ENCODE results near the gene SLC35B2.

The SLC35B2 gene

DNA sequence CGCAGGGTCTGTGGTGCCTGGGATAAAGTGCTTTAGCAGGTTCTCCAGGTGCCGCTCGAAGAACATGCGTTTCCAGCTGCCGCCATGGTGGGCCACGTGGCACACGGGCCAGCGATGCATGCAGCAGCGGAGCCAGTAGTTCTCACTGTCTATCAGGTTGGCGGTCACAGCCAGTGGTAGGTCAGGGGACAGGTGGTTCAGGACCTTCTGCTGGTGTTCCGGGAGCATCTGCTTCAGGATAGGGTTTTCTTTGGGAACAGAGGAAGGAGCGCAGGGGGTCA lies 28.9 kb upstream of the SLC35B2 start:
- DNase-seq (ENCODE audit: low read depth): no peak

DNA sequence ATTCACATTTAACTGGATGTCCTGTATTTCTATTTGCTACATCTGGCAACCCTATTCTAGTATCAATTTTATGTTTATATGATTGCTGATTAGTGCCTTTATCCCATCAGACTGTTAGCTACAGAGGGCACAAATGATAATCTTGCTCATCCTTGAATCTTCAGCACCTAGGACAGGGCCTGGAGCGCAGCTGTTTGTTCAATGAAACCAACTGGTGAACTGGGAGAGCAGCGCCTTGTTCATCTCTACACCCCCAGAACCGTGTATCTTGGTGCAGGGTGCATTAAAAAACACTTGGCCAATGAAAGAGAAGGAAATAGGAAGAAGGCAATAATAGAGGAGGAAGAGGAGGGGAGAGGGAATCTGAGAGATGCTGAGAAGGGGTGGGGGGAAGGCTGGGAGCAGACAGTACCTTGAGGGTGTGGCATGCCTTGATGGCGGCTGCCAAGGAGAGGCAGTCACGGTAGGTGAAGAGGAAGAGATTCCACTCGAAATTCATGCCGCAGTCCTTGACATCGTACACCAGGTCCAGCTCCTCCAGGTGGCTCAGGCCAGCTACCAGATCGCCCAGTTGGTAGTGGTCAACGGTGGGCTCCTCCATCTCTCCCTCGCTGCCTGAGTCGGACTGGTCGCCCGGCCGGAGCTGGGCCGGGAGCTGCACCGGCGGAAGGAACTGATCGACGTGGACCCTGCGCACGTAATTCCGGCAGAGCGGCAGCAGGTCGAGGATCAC lies 28.4 kb upstream of the SLC35B2 start:
- DNase-seq (ENCODE audit: low read depth): peak; percentile 40

DNA sequence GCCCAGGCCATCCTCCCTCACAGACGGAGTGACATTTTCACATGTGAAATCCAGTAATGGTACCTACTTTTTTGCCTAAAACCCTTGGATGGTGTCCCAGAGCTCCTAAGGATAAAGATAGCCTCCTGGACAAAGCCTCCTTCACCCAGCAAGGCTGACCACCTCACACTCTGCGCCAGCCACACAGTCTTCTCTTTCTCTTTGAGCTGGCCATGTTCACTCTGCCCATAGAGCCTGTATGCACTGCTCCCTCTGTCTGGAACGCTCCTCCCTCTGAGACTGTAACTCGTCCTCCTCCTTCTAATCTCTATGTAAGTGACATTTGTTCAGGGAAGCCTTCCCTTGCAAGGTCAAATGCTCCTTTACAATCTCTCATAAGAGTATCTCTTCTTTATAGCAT lies 27.5 kb upstream of the SLC35B2 start:
- DNase-seq (ENCODE audit: low read depth): no peak

DNA sequence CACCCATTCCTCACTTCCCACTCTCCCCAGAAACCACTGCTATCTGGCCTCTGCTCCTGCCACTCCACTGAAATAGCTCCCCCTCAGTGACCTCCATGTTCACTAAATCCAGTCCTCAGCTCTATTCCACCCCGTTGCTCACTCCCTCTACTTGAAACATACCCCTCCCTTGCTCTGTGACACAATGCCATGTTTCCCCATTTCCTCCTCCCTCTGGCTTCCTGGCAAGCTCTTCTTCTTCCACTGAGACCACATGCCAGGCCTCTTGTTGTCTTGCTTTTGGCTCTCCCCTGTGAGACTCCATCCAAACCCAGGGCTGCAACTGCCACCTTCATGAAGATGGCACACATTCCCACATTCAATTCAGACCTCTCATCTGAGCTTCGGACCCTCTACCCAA lies 26.8 kb upstream of the SLC35B2 start:
- no peak for DNase-seq (ENCODE audit: low read depth)

DNA sequence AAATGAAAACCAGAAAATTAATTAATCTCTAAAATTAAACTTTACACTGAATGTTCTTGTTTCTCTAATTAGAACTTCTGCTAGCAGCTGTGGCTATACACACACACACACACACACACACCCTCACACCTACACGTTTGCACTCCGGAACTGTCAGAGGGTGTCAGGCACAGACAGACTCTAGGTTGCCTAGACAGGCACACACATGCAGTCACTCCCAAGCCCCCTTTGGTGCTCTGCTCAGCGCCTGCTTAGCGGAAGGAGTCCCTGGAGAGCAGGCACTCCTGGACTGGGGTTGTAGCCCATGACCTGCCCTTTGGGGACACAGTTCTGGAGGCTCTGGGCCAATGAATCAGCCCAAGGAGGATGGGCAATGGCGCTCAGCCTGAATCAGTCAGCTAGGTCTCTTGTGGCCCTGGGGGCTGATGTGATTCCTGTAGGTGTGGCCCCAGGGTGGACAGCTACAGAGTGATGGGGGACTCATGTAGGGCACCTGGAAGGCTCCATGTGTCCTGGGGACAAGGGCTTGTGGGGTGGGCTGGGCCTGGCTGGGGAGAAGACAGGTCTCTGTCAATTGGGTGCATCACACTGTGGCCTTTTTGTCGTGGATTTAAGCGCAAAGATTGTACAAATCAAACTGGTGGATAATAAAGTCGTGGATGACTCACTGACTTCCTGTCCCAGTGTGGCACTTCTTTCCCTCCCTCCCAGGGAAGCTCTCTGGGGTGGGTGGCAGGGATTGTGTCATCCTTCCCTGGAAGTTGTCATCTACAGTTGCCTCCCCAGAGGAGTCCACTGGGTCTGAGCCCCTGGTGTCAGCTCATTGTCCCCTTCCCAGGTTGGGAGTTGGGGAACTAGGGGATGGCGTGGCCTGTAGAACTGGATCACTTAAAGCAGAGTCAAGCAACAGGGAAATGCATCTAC lies 21.7 kb upstream of the SLC35B2 start:
- DNase-seq (ENCODE audit: low read depth): peak; percentile 48

DNA sequence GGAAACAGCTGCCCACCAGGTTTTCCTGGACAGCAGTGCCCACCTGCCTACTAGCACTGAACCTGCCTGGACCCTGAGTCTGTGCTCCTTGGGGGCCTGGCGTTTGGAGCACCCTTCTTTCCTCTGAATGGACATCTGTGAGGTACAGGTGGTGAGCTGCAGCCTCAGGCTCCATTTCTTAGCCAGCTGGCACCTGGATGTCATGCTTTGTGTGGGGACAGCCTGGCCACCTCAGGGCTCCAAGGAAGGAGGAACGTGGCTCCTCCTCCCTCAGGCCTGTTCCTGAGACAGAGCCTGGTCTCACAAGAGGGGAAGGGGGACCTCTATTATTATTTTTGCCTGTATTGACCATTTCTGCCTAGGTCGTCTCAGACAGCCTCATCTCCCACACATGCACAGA lies 21.0 kb upstream of the SLC35B2 start:
- DNase-seq (ENCODE audit: low read depth): no peak

DNA sequence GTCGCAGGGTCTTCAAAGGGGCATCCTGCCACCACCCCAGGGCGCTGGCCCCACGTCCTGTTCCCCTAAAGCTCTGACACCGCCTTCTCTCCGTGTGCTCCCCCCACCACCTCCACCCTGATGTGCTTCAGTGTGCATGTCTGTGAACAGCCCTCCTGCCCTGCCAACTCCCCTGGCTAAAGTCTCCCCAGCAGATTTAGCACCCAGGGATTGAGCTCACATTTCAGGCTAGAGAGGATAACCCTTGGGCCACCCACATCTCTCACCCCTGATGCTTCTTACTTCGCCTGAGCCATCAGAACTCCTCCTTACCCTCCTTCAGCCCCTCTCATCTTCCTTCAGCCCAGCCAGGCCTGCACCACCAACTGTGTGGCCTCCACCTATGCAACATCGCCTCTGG lies 20.4 kb upstream of the SLC35B2 start:
- no peak for DNase-seq (ENCODE audit: low read depth)

DNA sequence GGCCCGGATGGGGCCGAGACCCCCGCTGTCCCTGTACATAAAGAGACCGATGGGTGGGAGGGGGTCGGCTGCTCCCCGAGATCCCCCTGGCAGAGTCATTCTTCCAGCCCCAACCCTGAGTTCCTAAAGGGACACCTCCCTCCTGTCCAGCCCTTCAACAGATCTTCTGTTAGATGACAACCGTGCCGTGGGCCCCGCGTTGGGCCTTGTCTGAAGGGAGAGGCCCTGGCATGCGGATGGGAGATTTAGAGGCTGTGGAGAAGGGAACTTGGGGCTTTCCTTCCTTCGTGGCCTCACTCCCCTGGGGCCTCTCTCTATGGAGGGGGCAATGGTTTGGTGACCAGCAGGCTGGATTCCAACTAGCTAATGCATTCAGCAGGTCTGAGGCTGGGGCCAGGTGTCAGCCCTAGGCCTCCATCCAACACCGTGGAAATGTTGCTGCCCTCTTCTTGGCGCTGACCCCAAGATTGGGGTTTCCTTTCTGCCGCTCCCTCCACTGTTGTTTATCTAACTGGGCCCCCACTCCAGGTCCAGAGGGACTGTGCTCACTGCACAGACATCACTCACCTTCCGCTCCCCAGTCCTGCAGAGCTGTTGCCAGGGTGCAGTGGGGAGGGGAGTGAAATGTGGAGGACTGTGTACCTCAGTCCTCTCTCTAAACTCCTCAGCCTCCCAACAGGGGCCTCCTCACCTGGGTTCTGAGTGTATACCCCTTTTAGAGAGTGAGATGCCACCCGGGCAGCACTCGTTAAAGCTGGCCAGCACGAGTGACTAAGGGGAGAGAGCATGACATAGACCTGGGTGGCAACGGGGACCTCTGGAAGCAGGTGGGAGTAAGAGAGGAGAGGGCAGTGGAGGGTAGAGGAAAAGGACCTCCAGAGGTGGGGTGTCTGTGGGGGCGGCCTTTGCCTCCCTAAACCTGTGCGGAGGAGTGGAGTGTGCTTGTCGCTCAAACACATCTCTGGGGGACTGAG lies 19.6 kb upstream of the SLC35B2 start:
- DNase-seq (ENCODE audit: low read depth): no peak

DNA sequence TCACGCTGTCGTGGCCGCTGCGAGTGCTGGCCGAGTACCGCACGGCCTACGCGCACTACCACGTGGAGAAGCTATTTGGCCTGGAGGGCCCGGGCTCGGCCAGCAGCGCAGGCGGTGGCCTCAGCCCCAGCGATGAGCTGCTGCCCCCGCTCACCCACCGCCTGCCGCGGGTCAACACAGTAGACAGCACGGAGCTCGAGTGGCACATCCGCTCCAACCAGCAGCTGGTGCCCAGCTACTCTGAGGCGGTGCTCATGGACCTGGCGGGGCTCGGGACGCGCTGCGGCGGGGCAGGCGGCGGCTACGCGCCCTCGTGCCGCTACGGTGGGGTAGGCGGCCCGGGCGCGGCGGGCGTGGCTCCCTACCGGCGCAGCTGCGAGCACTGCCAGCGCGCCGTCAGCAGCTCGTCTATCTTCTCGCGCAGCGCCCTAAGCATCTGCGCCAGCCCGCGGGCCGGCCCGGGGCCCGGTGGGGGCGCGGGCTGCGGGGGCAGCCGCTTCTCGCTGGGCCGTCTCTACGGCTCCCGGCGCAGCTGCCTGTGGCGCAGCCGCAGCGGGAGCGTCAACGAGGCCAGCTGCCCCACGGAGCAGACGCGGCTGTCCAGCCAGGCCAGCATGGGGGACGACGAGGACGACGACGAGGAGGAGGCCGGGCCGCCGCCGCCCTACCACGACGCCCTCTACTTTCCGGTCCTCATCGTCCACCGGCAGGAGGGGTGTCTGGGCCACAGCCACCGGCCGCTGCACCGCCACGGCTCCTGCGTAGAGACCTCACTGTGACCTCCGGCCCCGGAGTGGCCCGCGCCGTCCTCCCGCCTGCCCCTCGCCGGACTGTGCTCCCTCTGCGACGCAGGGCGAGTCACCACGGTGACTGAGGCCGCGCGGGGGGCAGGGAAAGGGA lies 18.7 kb upstream of the SLC35B2 start:
- DNase-seq (ENCODE audit: low read depth): no peak

DNA sequence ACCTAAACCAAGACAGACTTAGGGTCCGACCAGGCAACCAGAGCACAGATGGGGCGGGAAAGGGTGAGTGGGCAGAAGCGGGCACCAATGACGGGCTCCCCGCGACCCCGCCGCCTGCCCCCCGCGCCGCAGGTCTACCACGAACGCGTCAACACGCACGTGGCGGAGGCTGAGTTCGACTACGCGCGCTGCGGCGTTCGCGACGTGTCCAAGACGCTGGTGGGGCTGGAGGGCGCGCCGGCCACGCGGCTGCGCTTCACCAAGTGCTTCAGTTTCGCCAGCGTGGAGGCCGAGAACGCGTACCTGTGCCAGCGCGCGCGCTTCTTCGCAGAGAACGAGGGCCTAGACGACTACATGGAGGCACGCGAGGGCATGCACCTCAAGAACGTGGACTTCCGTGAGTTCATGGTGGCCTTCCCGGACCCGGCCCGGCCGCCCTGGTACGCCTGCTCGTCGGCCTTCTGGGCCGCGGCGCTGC lies 18.0 kb upstream of the SLC35B2 start:
- no peak for DNase-seq (ENCODE audit: low read depth)

DNA sequence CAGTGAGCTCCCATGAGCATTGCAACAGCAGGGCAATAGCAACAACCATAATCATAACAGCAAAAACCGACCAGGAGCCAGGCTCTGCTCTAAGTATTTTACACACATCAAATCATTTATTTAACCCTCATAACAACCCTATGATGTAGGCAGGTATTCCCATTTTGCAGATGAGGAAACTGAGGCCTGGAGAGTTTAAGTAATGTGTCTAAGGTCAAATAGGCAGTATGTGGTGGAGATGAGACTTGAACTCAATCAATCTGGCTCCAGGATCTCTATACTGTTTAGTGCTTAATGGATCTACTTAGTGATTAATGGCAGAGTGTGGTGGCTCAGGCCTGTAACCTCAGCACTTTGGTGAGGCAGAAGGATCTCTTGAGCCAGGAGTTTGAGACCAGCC lies 16.3 kb upstream of the SLC35B2 start:
- no peak for DNase-seq (ENCODE audit: low read depth)

DNA sequence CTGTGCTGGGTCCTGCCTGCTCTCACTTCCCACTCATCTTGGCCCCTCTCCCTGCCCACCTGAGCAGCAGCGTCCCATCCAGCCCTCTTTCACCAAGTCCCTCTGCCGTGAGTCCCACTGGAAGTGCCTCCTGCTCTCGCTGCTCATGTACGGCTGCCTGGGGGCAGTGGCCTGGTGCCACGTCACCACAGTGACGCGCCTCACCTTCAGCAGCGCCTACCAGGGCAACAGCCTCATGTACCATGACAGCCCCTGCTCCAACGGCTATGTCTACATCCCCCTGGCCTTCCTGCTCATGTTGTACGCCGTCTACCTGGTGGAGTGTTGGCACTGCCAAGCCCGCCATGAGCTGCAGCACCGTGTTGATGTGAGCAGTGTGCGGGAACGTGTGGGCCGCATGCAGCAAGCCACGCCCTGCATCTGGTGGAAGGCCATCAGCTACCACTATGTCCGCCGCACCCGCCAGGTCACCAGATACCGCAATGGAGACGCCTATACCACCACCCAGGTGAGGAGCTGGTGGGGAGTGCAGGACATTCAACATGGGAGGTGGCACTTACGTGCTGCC lies 15.8 kb upstream of the SLC35B2 start:
- no peak for DNase-seq (ENCODE audit: low read depth)

DNA sequence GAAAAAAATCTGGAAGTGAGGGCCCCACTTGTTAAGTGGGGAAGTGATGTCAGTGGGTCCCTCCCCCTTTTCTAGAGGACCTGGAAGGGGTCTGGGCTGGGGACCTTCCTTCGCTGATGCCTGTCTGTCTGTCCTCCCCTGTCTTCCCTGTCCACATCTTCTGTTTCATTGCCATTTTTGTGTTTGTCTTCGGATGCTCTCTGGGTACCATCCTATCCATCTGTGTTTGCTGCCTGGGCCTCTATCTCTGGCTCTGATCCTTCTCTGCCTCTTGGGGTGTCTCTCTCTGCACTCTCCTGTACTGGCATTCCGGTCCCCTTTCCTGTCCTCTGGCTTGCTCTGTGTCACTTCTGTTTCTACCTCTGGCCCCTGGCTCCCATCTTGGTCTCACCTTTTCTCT lies 15.2 kb upstream of the SLC35B2 start:
- DNase-seq (ENCODE audit: low read depth): no peak

DNA sequence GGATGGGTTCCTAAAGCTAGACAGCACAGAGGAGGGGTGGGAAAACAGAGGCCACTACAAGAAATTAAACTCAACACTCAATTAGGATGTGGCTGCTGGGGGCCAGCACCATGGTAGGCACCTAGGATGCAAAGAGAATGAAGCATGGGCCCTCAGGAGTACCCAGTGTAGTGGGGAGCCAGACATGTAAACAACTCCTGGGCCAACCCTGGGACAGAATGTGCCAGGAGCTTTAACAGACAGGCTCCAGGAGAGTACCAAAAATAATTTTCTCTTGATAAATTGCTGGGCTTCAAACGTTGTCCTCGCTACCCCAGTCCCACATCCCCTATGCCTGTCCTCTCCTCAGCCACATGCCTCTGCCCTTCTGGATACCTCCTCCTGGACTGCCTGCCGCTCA lies 14.6 kb upstream of the SLC35B2 start:
- no peak for DNase-seq (ENCODE audit: low read depth)

DNA sequence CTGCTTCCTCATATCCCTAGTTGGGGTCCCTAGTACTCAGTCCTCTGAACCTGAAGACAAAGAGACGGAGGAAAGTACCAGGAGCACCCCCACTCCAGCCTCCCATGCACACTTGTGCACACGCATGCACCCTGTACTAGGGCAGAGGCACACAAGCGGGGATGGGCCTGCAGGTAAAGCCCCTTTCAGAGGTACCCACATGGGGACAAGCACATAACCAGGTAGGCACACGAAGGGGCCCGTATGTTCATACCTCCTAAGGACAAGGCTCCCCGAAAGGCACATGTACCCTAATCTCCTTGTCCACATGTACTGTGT lies 14.0 kb upstream of the SLC35B2 start:
- DNase-seq (ENCODE audit: low read depth): no peak

DNA sequence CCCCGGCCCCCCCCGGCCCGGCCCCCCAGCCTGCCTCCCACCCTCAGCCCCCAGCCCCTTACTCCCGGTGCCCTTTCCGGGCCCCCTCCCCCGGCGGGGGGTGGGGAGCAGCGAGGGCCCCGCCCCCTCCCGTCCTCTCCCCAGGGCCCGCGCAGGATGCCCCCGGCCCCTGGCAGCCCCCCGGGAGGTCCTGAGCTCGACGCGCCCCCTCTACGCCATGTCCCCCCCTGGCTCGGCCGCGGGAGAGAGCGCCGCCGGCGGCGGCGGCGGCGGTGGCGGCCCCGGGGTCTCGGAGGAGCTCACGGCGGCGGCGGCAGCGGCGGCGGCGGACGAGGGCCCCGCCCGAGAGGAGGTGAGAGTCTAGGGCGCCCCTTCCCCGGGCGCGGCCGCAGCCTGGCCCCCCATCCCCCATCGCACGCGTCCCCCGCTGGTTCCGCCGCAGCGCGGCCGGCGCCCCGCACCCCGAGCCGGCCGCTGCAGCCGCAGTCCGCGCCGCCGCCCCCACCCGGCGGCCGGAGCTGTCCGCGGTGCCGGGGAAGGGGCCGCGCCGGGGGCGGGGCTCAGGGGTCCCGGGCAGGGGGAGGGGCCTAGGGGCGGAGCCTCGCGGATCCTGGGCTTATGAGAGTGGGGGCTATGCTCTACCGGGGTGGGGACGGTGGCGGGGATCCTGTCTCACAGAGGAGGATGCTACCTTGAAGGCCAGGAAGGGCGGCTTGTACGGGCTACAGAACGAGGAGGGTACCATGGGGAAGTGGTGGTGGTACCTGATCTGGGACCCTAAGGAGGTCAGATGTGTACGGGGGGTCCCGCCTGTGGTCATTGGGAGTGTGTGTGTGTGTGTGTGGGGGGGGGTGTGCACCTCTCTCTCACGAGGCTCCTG lies 13.4 kb upstream of the SLC35B2 start:
- no peak for DNase-seq (ENCODE audit: low read depth)

DNA sequence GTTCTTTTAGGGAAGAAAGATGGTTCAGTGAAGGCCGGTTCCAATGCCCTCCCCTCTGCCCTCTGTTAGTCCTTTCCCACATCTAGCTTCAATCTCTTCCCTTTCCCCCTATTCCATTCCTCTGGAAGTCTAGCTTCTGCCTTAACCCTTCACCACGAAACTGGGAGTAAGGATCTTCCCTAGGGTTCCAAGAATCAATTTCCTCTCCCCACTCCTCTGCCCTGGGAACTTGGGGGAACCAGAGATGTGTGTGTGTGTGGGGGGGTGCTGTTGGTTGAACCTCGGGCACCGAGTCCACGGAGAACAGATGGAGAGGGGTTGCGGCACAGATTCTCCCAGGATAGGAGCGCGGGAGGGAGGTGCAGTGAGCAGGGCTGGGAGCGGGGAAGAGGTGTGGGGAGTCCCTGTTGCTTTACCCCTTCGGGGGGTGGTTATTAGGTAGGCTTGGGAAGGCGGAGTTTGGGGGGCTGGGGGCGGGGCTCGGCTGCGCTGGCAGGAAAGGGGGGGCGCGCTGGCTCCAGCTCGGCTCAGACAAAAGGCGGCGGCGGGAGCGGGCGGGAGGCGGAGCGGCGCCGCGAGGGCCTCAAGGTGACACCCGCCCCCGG lies 12.7 kb upstream of the SLC35B2 start, which contains the start of gene TMEM151B:
TSS of gene TMEM151B (plus strand) at position 530 of the 605 bp plus-strand sequence. CDS start 293 bp downstream, outside the sequence.
- no peak for DNase-seq (ENCODE audit: low read depth)

DNA sequence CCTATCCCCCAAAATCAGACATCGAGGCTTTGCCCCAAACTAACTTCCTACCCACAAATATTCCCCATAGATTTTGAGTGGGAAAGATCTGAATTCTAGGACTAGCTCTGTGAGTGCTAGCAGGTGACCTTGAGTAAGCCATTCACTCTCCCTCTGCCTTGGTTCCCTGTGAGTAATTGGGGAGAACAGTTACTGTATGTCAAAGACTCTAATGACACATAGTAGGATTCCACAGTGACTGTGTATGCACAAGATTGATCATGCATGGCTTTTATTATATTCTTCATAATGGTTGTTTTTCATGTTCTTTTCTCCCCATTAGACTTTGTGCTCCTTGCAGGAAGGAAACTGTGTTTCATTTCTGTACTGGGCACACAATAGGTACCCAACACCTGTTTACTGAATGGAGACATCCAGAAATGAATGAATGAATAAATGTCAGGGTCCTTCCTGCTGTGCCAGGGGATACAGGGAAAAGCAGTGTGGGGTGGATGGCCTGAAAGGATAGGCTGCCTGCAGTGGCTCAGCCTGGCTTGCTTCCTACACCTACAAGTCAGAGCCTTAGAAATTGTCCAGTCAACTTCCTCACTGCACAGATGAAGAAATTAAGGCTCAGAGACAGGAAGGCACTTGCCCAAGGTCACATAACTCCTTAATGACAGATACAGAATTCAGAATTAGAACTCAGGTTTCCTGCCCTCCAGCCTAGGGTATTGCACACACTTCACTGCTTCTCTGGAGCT lies 12.0 kb upstream of the SLC35B2 start:
- peak; percentile 53 for DNase-seq (ENCODE audit: low read depth)
